ENCODE measurements around the gene LPP. TPM values are rescaled to one million over a fixed set of nuclear protein-coding genes. Genes with fewer than 3 reads are reported as not detected.

LPP gene
- total RNA-seq, 6 experiments from 2014 or later, result 41.5 to 90.5 (median 69.5) TPM

- H3K27me3 ChIP-seq, result no peaks in the 10 kb centered on the region
- H3K36me3 ChIP-seq, result no peaks in the 10 kb centered on the region
- no peaks in the 10 kb centered on the region for H3K9me3 ChIP-seq
- intact Hi-C loops (cut with DNase I), result no loop called here
- ATAC-seq (peak; percentile 82 to 97 (median 91)), DNase-seq (peak in 2 of 3 donors; percentile 26 to 72)
- peak overlapping the region in 2 of 3 donors; percentile 42 to 54 for H3K27ac ChIP-seq
- peak overlapping the region in 2 of 3 donors; percentile 9 to 22 for H3K4me3 ChIP-seq
- 10% methylated on average over 6 of the region's 6 CpGs for WGBS (ENCODE audit: insufficient coverage, low coverage, low lambda C conversion rate, missing lambda C conversion rate)
- peaks cover 0 to 28% (median 6%) of the 10 kb centered on the region in 4 donors for H3K4me1 ChIP-seq
- TF ChIP-seq, protein P1, sequence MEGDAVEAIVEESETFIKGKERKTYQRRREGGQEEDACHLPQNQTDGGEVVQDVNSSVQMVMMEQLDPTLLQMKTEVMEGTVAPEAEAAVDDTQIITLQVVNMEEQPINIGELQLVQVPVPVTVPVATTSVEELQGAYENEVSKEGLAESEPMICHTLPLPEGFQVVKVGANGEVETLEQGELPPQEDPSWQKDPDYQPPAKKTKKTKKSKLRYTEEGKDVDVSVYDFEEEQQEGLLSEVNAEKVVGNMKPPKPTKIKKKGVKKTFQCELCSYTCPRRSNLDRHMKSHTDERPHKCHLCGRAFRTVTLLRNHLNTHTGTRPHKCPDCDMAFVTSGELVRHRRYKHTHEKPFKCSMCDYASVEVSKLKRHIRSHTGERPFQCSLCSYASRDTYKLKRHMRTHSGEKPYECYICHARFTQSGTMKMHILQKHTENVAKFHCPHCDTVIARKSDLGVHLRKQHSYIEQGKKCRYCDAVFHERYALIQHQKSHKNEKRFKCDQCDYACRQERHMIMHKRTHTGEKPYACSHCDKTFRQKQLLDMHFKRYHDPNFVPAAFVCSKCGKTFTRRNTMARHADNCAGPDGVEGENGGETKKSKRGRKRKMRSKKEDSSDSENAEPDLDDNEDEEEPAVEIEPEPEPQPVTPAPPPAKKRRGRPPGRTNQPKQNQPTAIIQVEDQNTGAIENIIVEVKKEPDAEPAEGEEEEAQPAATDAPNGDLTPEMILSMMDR (IDR thresholded peaks at IDR 0.05), result no peak
- TF ChIP-seq POLR2A (IDR thresholded peaks at IDR 0.05), result no peak
Observed at GRCh38 chr3:188432802-188433520, 279.0 kb downstream of the LPP start.

DNA sequence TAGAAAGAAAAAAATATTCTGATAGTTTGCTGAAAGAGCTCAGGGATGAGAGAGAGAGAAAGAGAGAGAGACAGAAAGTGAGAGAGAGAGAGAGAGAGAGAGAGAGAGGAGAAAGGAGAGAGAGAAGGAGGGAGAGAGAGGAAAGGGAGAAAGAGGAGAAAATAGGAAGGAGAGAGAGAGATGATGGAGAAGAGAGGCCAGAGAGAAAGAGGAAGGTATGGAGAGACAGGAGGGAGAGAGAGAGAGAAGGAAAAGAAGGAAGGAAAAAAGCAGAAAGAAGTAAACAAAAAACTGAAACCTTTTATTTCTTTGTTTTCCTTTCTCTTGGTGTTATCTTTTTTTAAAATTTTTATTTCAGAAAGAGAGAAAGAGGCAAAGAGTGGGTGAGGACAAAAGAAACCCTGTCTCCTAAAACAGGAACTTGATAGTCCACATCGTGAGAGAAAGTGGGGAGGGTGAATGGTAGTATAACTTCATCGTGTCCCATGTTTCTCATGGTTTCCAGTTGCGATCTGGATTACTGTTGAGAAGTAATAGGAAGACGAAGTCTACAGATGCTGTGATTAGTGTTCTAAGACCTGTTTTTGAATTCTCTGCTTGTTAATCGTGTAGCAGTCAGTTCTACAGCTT lies 279.7 kb downstream of the LPP start:
- TF ChIP-seq, protein P1 (IDR thresholded peaks at IDR 0.05), result no peak
- no peak for TF ChIP-seq POLR2A (IDR thresholded peaks at IDR 0.05)
- Histone ChIP-seq H3K4me1 (peaks cover 0 to 28% (median 6%) of the 10 kb centered on the region in 4 donors), H3K27ac (peak overlapping the region in 2 of 3 donors; percentile 42 to 54), H3K36me3 (no peaks in the 10 kb centered on the region), H3K9me3 (no peaks in the 10 kb centered on the region), H3K4me3 (peak overlapping the region in 2 of 3 donors; percentile 9 to 22), H3K27me3 (no peaks in the 10 kb centered on the region)
- WGBS (ENCODE audit: insufficient coverage, low coverage, low lambda C conversion rate, missing lambda C conversion rate), result 64% methylated on average over 5 of the region's 5 CpGs
- ATAC-seq (peak in 1 of 4 donors; percentile 5), DNase-seq (no peak)
- intact Hi-C loops (cut with DNase I), result no loop called here

- no peaks in the 10 kb centered on the region for H3K36me3 ChIP-seq
- no peaks in the 10 kb centered on the region for H3K9me3 ChIP-seq
- no peak for ATAC-seq
- intact Hi-C loops (cut with DNase I), result no loop called here
- WGBS (ENCODE audit: insufficient coverage, low coverage, low lambda C conversion rate, missing lambda C conversion rate), result 95% methylated on average over 3 of the region's 3 CpGs
- DNase-seq, result no peak
- H3K27ac ChIP-seq, result no peak overlapping the region
- H3K4me3 ChIP-seq, result no peak overlapping the region
- TF ChIP-seq, protein P1 (IDR thresholded peaks at IDR 0.05), result no peak
- no peak for TF ChIP-seq POLR2A (IDR thresholded peaks at IDR 0.05)
- H3K27me3 ChIP-seq, result no peaks in the 10 kb centered on the region
- H3K4me1 ChIP-seq, result peaks cover 0 to 28% (median 6%) of the 10 kb centered on the region in 4 donors
Observed at GRCh38 chr3:188434594-188434993, 280.6 kb downstream of the LPP start.

GRCh38 chr3:188435266-188435665 lies 281.3 kb downstream of the LPP start:
- no peak for ATAC-seq
- Histone ChIP-seq H3K4me1 (peaks cover 0 to 28% (median 6%) of the 10 kb centered on the region in 4 donors), H3K36me3 (no peaks in the 10 kb centered on the region), H3K27me3 (no peaks in the 10 kb centered on the region), H3K27ac (no peak overlapping the region), H3K4me3 (no peak overlapping the region), H3K9me3 (no peaks in the 10 kb centered on the region)
- whole genome bisulfite sequencing (ENCODE audit: insufficient coverage, low coverage, low lambda C conversion rate, missing lambda C conversion rate), result 19% methylated on average over 1 of the region's 1 CpG
- no peak for DNase-seq
- intact Hi-C loops (cut with DNase I), result no loop called here
- TF ChIP-seq POLR2A (IDR thresholded peaks at IDR 0.05), result no peak
- TF ChIP-seq, protein P1 (IDR thresholded peaks at IDR 0.05), result no peak

All from right lobe of liver (tissue), 6 donors.